Prostate gland (tissue), 2 donors: Measurements from ENCODE around the gene BMERB1.

ENCODE experiments used
- POLR2AphosphoS5 ChIP-seq: sonication (generic); formaldehyde crosslinking; IDR thresholded peaks from one replicate; pipeline ENCODE4 v1.6.1; 2017; ENCODE audit warnings: antibody characterized with exemption
- TF ChIP-seq, protein P1 (sequence below), 4 experiments: fragments of 200-600 bp in 2 of 4; fragments of 450-650 bp in 2 of 4; sonication (generic) in 2 of 4; IDR thresholded peaks; 1 replicate in 3 of 4; 2 replicates in 1 of 4; pipeline ENCODE4 v1.5.1; 2016 to 2019; ENCODE audit warnings: antibody characterized with exemption in 4 of 4, mild to moderate bottlenecking in 2 of 4, moderate library complexity in 2 of 4

DNA sequence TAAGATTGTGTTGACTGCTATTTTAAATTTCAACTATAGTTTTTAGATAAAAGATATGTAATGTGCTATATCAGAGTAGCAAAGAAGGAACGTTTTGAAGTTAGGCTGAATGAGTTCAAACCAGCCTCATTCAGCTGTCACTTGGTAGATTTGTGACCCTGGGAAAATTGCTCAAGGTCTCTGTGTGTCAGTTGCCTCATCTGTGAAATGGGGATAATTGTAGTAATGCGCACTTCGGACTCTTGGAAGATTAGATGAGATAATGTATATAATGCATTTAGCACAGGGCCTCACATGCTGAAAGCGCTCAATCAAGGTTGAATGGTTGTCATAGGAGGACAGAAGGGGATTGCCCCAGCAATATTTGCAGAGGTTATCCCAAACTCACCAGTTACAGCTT lies 4.7 kb downstream of the BMERB1 start:
- TF ChIP-seq, protein P1, sequence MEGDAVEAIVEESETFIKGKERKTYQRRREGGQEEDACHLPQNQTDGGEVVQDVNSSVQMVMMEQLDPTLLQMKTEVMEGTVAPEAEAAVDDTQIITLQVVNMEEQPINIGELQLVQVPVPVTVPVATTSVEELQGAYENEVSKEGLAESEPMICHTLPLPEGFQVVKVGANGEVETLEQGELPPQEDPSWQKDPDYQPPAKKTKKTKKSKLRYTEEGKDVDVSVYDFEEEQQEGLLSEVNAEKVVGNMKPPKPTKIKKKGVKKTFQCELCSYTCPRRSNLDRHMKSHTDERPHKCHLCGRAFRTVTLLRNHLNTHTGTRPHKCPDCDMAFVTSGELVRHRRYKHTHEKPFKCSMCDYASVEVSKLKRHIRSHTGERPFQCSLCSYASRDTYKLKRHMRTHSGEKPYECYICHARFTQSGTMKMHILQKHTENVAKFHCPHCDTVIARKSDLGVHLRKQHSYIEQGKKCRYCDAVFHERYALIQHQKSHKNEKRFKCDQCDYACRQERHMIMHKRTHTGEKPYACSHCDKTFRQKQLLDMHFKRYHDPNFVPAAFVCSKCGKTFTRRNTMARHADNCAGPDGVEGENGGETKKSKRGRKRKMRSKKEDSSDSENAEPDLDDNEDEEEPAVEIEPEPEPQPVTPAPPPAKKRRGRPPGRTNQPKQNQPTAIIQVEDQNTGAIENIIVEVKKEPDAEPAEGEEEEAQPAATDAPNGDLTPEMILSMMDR (IDR thresholded peaks at IDR 0.05): no peak
- TF ChIP-seq POLR2AphosphoS5: no peak
